ENCODE results near the gene FICD. TPM values are rescaled to one million over a fixed set of nuclear protein-coding genes. Genes with fewer than 3 reads are reported as not detected.

The FICD gene
- total and polyA plus RNA-seq, 3 donors from 2014 or later, result 10.0 to 16.7 (median 10.5) TPM

DNA sequence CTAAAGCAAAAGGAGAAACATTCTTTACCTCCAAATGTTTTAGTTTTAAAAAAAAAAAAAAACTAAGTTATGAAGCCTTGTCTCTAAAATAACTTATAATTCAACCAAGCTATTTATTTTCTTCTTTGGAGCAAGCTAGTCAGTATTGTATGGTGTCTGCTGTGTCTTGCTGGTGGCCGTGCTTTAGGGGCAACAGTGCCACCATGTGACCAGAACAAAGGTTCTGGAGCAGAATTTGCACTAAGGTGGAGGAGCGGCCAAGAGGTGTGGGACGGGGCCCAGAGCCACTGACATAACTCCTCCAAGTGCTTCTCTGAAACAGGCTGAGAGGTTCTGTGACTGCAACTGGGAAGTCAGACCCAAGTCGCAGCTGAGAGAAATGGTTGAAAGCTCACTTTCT, 4.5 kb downstream of the FICD start:
- no peak for TF ChIP-seq POLR2A (IDR thresholded peaks at IDR 0.05)
- TF ChIP-seq CTCF (IDR thresholded peaks at IDR 0.05), result no peak
- Histone ChIP-seq H3K36me3 (ENCODE audit: low read depth, missing control alignments) (no peaks in the 10 kb centered on the region), H3K27me3 (no peaks in the 10 kb centered on the region), H3K9me3 (no peaks in the 10 kb centered on the region), H3K27ac (no peak overlapping the region), H3K4me3 (no peak overlapping the region), H3K4me1 (peaks cover 8% of the 10 kb centered on the region)
- no peak for DNase-seq
- intact Hi-C loops (cut with DNase I; ENCODE audit: low total_unique reads), result no loop called here
- WGBS, 2 donors, result 67 to 79% methylated on average over 4 of the region's 4 CpGs

- H3K27me3 ChIP-seq, result no peaks in the 10 kb centered on the region
- no peak overlapping the region for H3K4me3 ChIP-seq
- intact Hi-C loops (cut with DNase I; ENCODE audit: low total_unique reads), result no loop called here
- H3K27ac ChIP-seq, result no peak overlapping the region
- 87 to 91% methylated on average over 7 to 14 of the region's 14 CpGs for WGBS, 2 donors
- no peak for DNase-seq
- TF ChIP-seq CTCF (IDR thresholded peaks at IDR 0.05) (no peak), POLR2A (IDR thresholded peaks at IDR 0.05) (no peak)
- H3K9me3 ChIP-seq, result no peaks in the 10 kb centered on the region
- no peaks in the 10 kb centered on the region for H3K36me3 ChIP-seq (ENCODE audit: low read depth, missing control alignments)
- no peaks in the 10 kb centered on the region for H3K4me1 ChIP-seq
Observed at GRCh38 chr12:108523365-108523764, 8.3 kb downstream of the FICD start.

GRCh38 chr12:108525681-108526080, 10.6 kb downstream of the FICD start:
- Histone ChIP-seq H3K9me3 (no peaks in the 10 kb centered on the region), H3K4me3 (no peak overlapping the region), H3K4me1 (no peaks in the 10 kb centered on the region), H3K27ac (no peak overlapping the region), H3K27me3 (no peaks in the 10 kb centered on the region), H3K36me3 (ENCODE audit: low read depth, missing control alignments) (no peaks in the 10 kb centered on the region)
- WGBS, 2 donors, result 86 to 93% methylated on average over 5 of the region's 5 CpGs
- TF ChIP-seq POLR2A (IDR thresholded peaks at IDR 0.05) (no peak), CTCF (IDR thresholded peaks at IDR 0.05) (no peak)
- no peak for DNase-seq
- intact Hi-C loops (cut with DNase I; ENCODE audit: low total_unique reads), result no loop called here

GRCh38 chr12:108526482-108527165, 11.5 kb downstream of the FICD start:
- no peak overlapping the region for H3K27ac ChIP-seq
- DNase-seq, result no peak

More at GRCh38 chr12:108526482-108527165, 11.5 kb downstream of the FICD start:
- no peak overlapping the region for H3K4me3 ChIP-seq
- H3K4me1 ChIP-seq, result no peaks in the 10 kb centered on the region
- intact Hi-C loops (cut with DNase I; ENCODE audit: low total_unique reads), result no loop called here
- H3K36me3 ChIP-seq (ENCODE audit: low read depth, missing control alignments), result no peaks in the 10 kb centered on the region
- 80 to 81% methylated on average over 10 of the region's 10 CpGs for WGBS, 2 donors
- H3K9me3 ChIP-seq, result no peaks in the 10 kb centered on the region
- TF ChIP-seq POLR2A (IDR thresholded peaks at IDR 0.05) (no peak), CTCF (IDR thresholded peaks at IDR 0.05) (no peak)
- H3K27me3 ChIP-seq, result no peaks in the 10 kb centered on the region

Data from testis (tissue), 3 donors.